K562 (cell line): ENCODE data around the gene ICAM1. TPM values are rescaled to one million over a fixed set of nuclear protein-coding genes. Genes with fewer than 3 reads are reported as not detected.
A peak's percentile ranks its signal among the peaks of the same experiment; 100 is the strongest.

Experiments used
- HOMEZ ChIP-seq: fragments of 250-450 bp; sonication (Bioruptor Pico); IDR thresholded peaks from 2 replicates; pipeline ENCODE4 v1.4.0; 2020; ENCODE audit warnings: mild to moderate bottlenecking, moderate library complexity
- RBM34 ChIP-seq: fragments of 200-400 bp; formaldehyde crosslinking; IDR thresholded peaks from 2 replicates; pipeline ENCODE4 v1.6.1; 2018; ENCODE audit warnings: low read length, borderline replicate concordance; ENCODE audit not compliant: insufficient read depth
- ZNF175 ChIP-seq: fragments of 200-800 bp; sonication (Bioruptor generic); IDR thresholded peaks from 2 replicates; pipeline ENCODE4 v1.6.1; 2016; ENCODE audit warnings: low read depth, mild to moderate bottlenecking, missing genetic modification characterization, missing compliant biosample characterization
- ZNF347 ChIP-seq: fragments of 450-650 bp; formaldehyde crosslinking; IDR thresholded peaks from 2 replicates; pipeline ENCODE4 v1.4.0; 2020; ENCODE audit warnings: low read depth, mild to moderate bottlenecking, moderate library complexity
- ZNF592 ChIP-seq: fragments of 450-650 bp; IDR thresholded peaks from 2 replicates; pipeline ENCODE4 v1.6.1; 2017; ENCODE audit warnings: antibody characterized with exemption, mild to moderate bottlenecking
- polyA plus RNA-seq, 8 experiments: library from polyadenylated mRNA; depleted of rRNA in 4 of 8; stranded (reverse) in 5 of 8; unstranded in 3 of 8; fragments of >200 nt; fragmentation: Nextera tagmentation in 2 of 8; fragmentation: Illumina TruSeq in 1 of 8; extraction: Ambion mirVana in 2 of 8; extraction: Trizol in 1 of 8; gene quantifications; 2 replicates each; pipeline versions ENCODE4 v1.2.1 to v1.2.3, GENCODE V29; 2011 to 2014; ENCODE audit warnings: inconsistent platforms in 1 of 8, missing spikeins in 1 of 8
- total RNA-seq, 7 experiments: library from RNA; depleted of rRNA in 6 of 7; stranded (reverse); fragments of >200 nt in 6 of 7; fragmentation: Illumina TruSeq in 2 of 7; extraction: Trizol in 2 of 7; gene quantifications; 2 replicates each; pipeline versions ENCODE4 v1.2.1 to v1.2.3, GENCODE V29; 2011 to 2021; ENCODE audit warnings: low replicate concordance in 1 of 7

ICAM1 gene
- total and polyA plus RNA-seq, 9 of the 15 experiments (the other 6 are each of a cell fraction or from before 2014, with no cell fraction given) = 2.3 to 24.4 (median 13.4) TPM

- TF ChIP-seq ZNF592 (no peak; the same call in none of the 2 replicates), HOMEZ (no peak), ZNF347 (CRISPR knock-in tag) (no peak), RBM34 (no peak), ZNF175 (CRISPR knock-in tag) (peak; percentile 70)
Measured at GRCh38 chr19:10286803-10287737, 16.1 kb downstream of the ICAM1 start, which contains the start of gene ICAM4 (continued).
